Epithelial cell of prostate (primary cell): ENCODE data around the gene ASPN.

ENCODE experiments used
- DNase-seq: peaks from one replicate; pipeline ENCODE4 v3.0.0-alpha.2; 2011; ENCODE audit warnings: low read depth, low spot score
- H3K27ac ChIP-seq: fragments of 450-650 bp; 2 replicates; pipeline ENCODE4 v1.5.1; 2017; ENCODE audit warnings: mild to moderate bottlenecking

ASPN gene

DNA sequence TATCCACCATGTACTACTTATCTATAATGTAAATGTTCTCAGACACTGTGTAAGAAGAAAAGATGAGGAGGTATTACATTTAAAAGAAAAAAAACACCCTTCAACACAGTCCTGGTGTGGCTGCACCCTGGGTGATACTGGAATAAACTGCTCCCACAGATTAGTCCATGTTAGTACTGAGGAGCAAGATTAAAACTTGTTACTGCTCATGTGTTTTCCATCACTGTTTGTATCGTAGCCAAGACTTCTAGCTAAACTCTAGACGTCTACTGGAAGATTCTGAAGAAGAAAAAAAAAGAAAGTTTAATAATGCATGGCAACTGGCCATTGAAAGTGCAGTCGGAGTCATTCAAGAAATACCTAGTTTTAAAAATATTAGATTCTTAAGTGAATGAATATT is at the start of gene ASPN:
Gene ASPN, minus strand, starts transcription at position 178 of the 400 bp plus-strand sequence.
- H3K27ac ChIP-seq: peak within 1 kb of the TSS; percentile 52
- no peak for DNase-seq

DNA sequence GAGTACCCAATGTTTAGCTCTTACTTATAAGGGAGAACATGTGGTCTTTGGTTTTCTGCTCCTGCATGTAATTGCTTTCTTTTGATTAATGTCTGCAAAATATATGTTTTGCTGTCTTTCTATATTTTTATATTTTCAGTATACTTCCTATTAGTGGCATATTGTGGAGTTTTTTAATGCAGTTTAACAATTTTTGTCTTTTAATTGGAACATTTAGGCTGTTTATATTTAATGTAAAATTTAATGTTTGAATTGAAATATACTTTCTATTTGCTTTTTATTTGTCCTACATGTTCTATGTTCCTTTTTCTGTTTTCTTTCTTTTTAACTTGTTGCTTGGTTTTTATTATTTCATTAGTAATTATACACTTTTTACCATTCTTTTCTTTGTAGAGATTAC is 48.6 kb upstream of the ASPN start:
- no peak overlapping the region for H3K27ac ChIP-seq
- DNase-seq: no peak

GRCh38 chr9:92529124-92529523 is 46.8 kb upstream of the ASPN start:
- no peak overlapping the region for H3K27ac ChIP-seq
- no peak for DNase-seq

GRCh38 chr9:92528522-92528849 is 46.2 kb upstream of the ASPN start:
- no peak overlapping the region for H3K27ac ChIP-seq
- DNase-seq: no peak

GRCh38 chr9:92527832-92528521 is 45.7 kb upstream of the ASPN start:
- DNase-seq: no peak
- no peak overlapping the region for H3K27ac ChIP-seq

- no peak for DNase-seq
- H3K27ac ChIP-seq: no peak overlapping the region
Observed at GRCh38 chr9:92527291-92527828, 45.1 kb upstream of the ASPN start.

DNA sequence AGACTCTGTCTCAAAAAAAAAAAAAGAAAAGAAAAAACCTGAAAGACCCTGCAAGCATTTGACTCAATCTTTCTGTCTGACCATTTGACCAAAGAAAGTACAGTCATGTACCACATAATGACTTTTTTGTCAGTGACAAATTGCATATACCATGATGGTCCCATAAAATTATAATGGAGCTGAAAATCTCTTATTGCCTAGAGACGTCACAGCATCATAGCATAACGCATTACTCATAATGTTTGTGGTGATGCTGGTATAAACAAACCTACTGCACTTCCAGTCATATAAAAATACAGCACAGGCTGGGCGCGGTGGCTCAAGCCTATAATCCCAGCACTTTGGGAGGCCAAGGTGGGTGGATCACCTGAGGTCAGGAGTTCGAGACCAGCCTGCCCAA is 43.0 kb upstream of the ASPN start:
- no peak for DNase-seq
- H3K27ac ChIP-seq: no peak overlapping the region

DNA sequence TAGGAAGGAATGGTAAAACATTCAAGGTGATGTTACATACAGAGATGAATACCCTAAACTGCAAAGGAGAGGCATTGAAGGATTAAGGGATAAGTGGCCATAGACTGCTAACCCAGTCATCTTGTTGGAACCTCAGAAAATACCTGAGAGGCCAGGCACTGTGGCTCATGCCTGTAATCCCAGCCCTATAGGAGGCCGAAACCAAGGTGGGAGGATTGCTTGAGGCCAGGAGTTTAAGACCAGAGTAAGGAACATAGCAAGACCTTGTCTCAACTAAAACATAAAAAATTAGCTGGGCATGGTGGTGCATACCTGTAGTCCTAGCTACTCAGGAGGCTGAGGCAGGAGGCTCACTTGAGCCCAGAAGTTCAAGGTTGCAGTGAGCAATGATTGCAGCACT is 42.6 kb upstream of the ASPN start:
- DNase-seq: no peak
- no peak overlapping the region for H3K27ac ChIP-seq

GRCh38 chr9:92522983-92523970 is 41.0 kb upstream of the ASPN start:
- no peak for DNase-seq
- H3K27ac ChIP-seq: no peak overlapping the region

DNA sequence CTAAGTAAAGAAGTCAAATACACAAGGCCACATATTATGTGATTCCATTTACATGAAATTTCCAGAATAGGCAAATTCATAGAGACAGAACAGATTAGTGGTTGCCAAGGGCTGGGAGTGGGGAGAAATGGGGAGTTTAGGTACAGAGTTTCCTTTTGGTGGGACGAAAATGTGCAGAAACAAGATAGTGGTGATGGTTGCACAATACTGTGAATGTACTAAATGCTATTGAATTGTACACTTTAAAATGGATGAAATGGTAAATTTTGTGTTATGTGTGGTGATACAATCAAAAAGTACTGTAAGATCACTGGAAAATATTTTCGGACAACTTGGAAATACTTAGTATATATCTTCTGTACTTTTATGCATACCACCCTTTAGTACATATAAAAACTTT is 38.5 kb upstream of the ASPN start:
- no peak for DNase-seq
- no peak overlapping the region for H3K27ac ChIP-seq

GRCh38 chr9:92518199-92518598 is 35.9 kb upstream of the ASPN start:
- no peak overlapping the region for H3K27ac ChIP-seq
- DNase-seq: no peak

- no peak for DNase-seq
- no peak overlapping the region for H3K27ac ChIP-seq
Observed at GRCh38 chr9:92517046-92517445, 34.7 kb upstream of the ASPN start.

GRCh38 chr9:92516521-92516920 is 34.2 kb upstream of the ASPN start:
- no peak overlapping the region for H3K27ac ChIP-seq
- no peak for DNase-seq

GRCh38 chr9:92514635-92515034 is 32.3 kb upstream of the ASPN start:
- no peak for DNase-seq

DNA sequence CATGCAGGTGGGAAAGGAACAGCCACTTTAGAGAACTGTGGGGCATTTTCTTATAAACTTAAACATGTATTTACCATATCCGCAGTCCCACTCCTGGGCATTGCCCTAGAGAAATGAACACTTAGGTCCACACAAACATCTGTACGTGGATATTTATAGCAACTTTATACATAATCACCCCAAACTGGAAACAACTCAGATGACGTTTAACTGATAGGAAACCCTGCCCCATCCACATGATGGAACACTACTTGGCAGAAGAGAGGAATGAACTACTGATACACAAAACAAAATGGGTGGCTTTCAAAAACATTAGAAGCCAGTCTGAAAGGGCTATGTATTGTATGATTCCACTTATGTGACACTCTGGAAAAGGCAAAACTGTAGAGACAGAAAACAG is 31.0 kb upstream of the ASPN start:
- H3K27ac ChIP-seq: no peak overlapping the region
- no peak for DNase-seq

More at GRCh38 chr9:92514635-92515034, 32.3 kb upstream of the ASPN start:
- H3K27ac ChIP-seq: no peak overlapping the region

- H3K27ac ChIP-seq: no peak overlapping the region
- no peak for DNase-seq
Observed at GRCh38 chr9:92512622-92513021, 30.3 kb upstream of the ASPN start.

DNA sequence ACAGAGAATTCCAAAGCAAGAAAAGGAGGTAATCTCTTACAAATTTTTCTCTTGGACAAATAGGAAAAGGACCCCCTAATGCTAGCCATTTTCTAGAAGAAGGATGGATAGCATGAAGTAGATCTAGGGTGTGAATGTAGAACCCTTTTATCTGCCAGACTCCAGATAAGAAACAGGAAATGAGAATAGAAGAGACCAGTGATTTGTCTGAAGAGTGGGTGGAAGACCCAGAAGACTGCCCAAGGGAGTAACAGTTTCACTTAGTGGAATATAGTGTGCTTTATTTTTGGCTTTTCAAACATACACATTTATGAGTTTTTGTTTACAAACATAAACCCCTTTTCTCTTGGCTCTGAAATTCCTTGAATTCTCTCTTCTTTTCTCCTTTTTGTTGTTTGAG is 28.4 kb upstream of the ASPN start:
- no peak overlapping the region for H3K27ac ChIP-seq
- DNase-seq: no peak

- no peak for DNase-seq
- H3K27ac ChIP-seq: no peak overlapping the region
Observed at GRCh38 chr9:92509050-92509449, 26.7 kb upstream of the ASPN start.

DNA sequence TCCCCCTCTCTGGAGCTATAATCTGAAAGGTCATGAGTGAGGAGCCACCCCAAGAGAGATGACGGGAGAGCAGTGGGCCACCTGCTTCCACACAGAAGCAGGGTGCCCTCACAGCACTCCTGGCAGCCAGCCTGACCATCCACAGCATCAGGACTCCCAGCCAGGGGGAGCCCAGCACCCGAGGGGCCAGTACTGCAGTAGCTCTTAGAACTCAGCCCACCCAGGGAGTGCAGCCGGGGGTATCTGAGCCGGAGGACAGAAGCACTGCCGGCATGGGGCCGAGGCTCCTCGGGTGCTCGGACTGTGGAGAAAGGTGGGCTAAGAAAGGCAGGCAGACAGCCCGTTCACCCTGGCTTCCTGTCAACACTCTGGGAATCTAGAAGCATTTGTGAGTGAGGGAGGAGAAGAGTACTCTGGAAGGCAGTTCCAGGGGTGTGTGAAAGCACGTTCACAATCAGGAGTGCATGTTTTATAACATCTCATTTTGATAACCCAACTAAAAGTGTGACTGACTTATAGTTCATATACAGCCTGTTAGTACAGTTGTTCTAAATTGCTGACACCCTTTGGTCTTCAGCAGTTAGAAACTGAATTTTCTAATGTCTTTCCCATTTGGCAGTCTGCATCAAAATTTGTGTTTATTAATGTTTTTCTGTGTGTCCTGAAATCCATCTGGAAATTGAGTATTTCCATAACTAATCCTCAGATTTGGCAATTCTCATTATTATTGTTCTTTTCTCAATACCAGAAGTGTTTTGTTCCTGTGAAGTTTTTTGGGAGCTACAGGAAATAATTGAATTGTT is 25.9 kb upstream of the ASPN start:
- no peak for DNase-seq
- no peak overlapping the region for H3K27ac ChIP-seq

GRCh38 chr9:92507496-92507895 is 25.2 kb upstream of the ASPN start:
- DNase-seq: no peak
- H3K27ac ChIP-seq: peak overlapping the region; percentile 87

- no peak for DNase-seq
- peak overlapping the region; percentile 87 for H3K27ac ChIP-seq
Observed at GRCh38 chr9:92507005-92507404, 24.7 kb upstream of the ASPN start.
